ENCODE data around the gene ELOVL5.

DNA sequence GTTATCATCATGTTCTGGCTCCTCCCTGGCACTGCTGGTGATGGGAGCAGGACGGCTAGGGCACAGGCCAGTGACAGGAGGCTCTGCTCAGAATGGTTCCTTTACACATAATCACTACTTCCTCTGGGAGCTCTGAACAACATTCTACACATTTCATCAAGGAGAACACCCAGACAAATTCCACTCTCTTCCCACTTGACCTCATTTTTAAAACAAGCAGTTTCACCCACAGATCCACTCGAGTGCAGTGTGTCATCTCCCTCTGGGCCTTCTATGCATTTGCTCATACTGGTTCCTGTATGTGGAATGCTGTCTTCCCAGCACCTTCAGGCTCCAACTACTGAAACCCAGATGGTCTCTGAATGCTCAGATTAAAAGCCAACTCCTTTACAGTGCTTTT, 84.8 kb downstream of the ELOVL5 start:
- TF ChIP-seq POLR2AphosphoS5 (IDR thresholded peaks at IDR 0.05; ENCODE audit: borderline replicate concordance, low read depth, low read length) (no peak), EZH2 (IDR thresholded peaks at IDR 0.05) (no peak)
